SK-N-SH treated with all-trans-retinoic acid at 6 μM for 48 hours (cell line): ENCODE results near the gene GJA3.
A peak's percentile ranks its signal among the peaks of the same experiment; 100 is the strongest.

ENCODE experiments used
- ATAC-seq: fragments of 200-7000 bp; cut with Tn5 transposase; 3 replicates; pipeline ENCODE4 v1.9.1; 2020; ENCODE audit warnings: mild to moderate bottlenecking, moderate library complexity
- ARNTL ChIP-seq: fragments of 450-650 bp; formaldehyde crosslinking; IDR thresholded peaks from 2 replicates; pipeline ENCODE4 v1.5.0; 2020; ENCODE audit warnings: low read depth, mild to moderate bottlenecking, moderate library complexity, borderline replicate concordance
- BACH2 ChIP-seq: fragments of 250-450 bp; sonication (Bioruptor Pico); IDR thresholded peaks from 2 replicates; pipeline ENCODE4 v1.9.0; 2021; ENCODE audit warnings: mild to moderate bottlenecking, borderline replicate concordance
- CREB5 ChIP-seq: fragments of 250-450 bp; sonication (Bioruptor Pico); IDR thresholded peaks from 2 replicates; pipeline ENCODE4 v1.5.1; 2020; ENCODE audit warnings: low read depth, mild to moderate bottlenecking, moderate library complexity
- CSDC2 ChIP-seq: fragments of 250-450 bp; sonication (Bioruptor Pico); IDR thresholded peaks from 2 replicates; pipeline ENCODE4 v1.5.0; 2020; ENCODE audit warnings: mild to moderate bottlenecking, moderate library complexity
- CSRNP3 ChIP-seq: fragments of 250-450 bp; sonication (Bioruptor Pico); IDR thresholded peaks from 2 replicates; pipeline ENCODE4 v1.5.1; 2021; ENCODE audit warnings: mild to moderate bottlenecking, moderate library complexity
- GLIS3 ChIP-seq: fragments of 250-450 bp; sonication (Bioruptor Pico); IDR thresholded peaks from 2 replicates; pipeline ENCODE4 v1.5.0; 2020; ENCODE audit warnings: mild to moderate bottlenecking, moderate library complexity
- ISL1 ChIP-seq: fragments of 250-450 bp; sonication (Bioruptor Pico); IDR thresholded peaks from 2 replicates; pipeline ENCODE4 v2.1.2; 2022; ENCODE audit warnings: mild to moderate bottlenecking, moderate library complexity
- PATZ1 ChIP-seq: fragments of 250-450 bp; sonication (Bioruptor Pico); IDR thresholded peaks from 2 replicates; pipeline ENCODE4 v1.8.0; 2020; ENCODE audit warnings: mild to moderate bottlenecking, moderate library complexity, borderline replicate concordance
- PPARA ChIP-seq: fragments of 250-450 bp; sonication (Bioruptor Pico); IDR thresholded peaks from 2 replicates; pipeline ENCODE4 v1.5.0; 2020; ENCODE audit warnings: mild to moderate bottlenecking, borderline replicate concordance
- RARB ChIP-seq: fragments of 250-450 bp; sonication (Bioruptor Pico); IDR thresholded peaks from 2 replicates; pipeline ENCODE4 v1.8.0; 2021; ENCODE audit warnings: mild to moderate bottlenecking, moderate library complexity
- SNAI2 ChIP-seq: fragments of 250-450 bp; sonication (Bioruptor Pico); IDR thresholded peaks from 2 replicates; pipeline ENCODE4 v1.5.0; 2020; ENCODE audit warnings: mild to moderate bottlenecking, moderate library complexity
- TCF4 ChIP-seq: fragments of 250-450 bp; sonication (Bioruptor Pico); IDR thresholded peaks from 2 replicates; pipeline ENCODE4 v1.8.0; 2021; ENCODE audit warnings: mild to moderate bottlenecking, moderate library complexity, borderline replicate concordance
- TOX ChIP-seq: fragments of 250-450 bp; sonication (Bioruptor Pico); IDR thresholded peaks from 2 replicates; pipeline ENCODE4 v1.8.0; 2021; ENCODE audit warnings: mild to moderate bottlenecking, moderate library complexity, borderline replicate concordance
- TSHZ2 ChIP-seq: fragments of 250-450 bp; sonication (Bioruptor Pico); IDR thresholded peaks from 2 replicates; pipeline ENCODE4 v1.5.0; 2020; ENCODE audit warnings: mild to moderate bottlenecking, moderate library complexity
- ZC3H10 ChIP-seq: fragments of 250-450 bp; sonication (Bioruptor Pico); IDR thresholded peaks from 2 replicates; pipeline ENCODE4 v1.5.1; 2021; ENCODE audit warnings: mild to moderate bottlenecking, moderate library complexity
- ZFP3 ChIP-seq: fragments of 250-450 bp; sonication (Bioruptor Pico); IDR thresholded peaks from 2 replicates; pipeline ENCODE4 v1.5.0; 2020; ENCODE audit warnings: mild to moderate bottlenecking, moderate library complexity
- ZFP30 ChIP-seq: fragments of 450-650 bp; formaldehyde crosslinking; IDR thresholded peaks from 2 replicates; pipeline ENCODE4 v1.5.0; 2022; ENCODE audit warnings: mild to moderate bottlenecking, moderate library complexity
- ZNF565 ChIP-seq: fragments of 450-650 bp; formaldehyde crosslinking; conservative IDR thresholded peaks from 2 replicates; pipeline ENCODE4 v1.5.0; 2020; ENCODE audit warnings: low read depth, mild to moderate bottlenecking, moderate library complexity
- ZNF8 ChIP-seq: fragments of 450-650 bp; formaldehyde crosslinking; IDR thresholded peaks from 2 replicates; pipeline ENCODE4 v1.5.0; 2020; ENCODE audit warnings: mild to moderate bottlenecking, moderate library complexity

Gene GJA3

GRCh38 chr13:20197361-20197834 is 36.5 kb upstream of the GJA3 start:
- TF ChIP-seq ARNTL (no peak), ZFP3 (CRISPR knock-in tag) (no peak), TSHZ2 (CRISPR knock-in tag) (no peak), GLIS3 (no peak), ISL1 (CRISPR knock-in tag) (no peak), ZFP30 (CRISPR knock-in tag) (no peak), BACH2 (CRISPR knock-in tag) (no peak), CSDC2 (CRISPR knock-in tag) (no peak), CREB5 (CRISPR knock-in tag) (no peak), ZNF8 (CRISPR knock-in tag) (no peak), TOX (CRISPR knock-in tag) (no peak), ZC3H10 (CRISPR knock-in tag) (no peak), RARB (CRISPR knock-in tag) (no peak), TCF4 (no peak), SNAI2 (CRISPR knock-in tag) (no peak), ZNF565 (CRISPR knock-in tag) (no peak), CSRNP3 (CRISPR knock-in tag) (no peak), PATZ1 (CRISPR knock-in tag) (no peak)
- peak; percentile 59 for ATAC-seq

GRCh38 chr13:20195801-20196200 is 34.9 kb upstream of the GJA3 start:
- ATAC-seq: no peak

More at GRCh38 chr13:20195801-20196200, 34.9 kb upstream of the GJA3 start:
- TF ChIP-seq ZNF565 (CRISPR knock-in tag): no peak
- TF ChIP-seq ZC3H10 (CRISPR knock-in tag): no peak
- TF ChIP-seq ARNTL: no peak
- TF ChIP-seq CSDC2 (CRISPR knock-in tag): no peak
- no peak for TF ChIP-seq ISL1 (CRISPR knock-in tag)
- TF ChIP-seq ZNF8 (CRISPR knock-in tag): no peak
- no peak for TF ChIP-seq TSHZ2 (CRISPR knock-in tag)
- no peak for TF ChIP-seq ZFP30 (CRISPR knock-in tag)
- TF ChIP-seq TCF4: no peak
- TF ChIP-seq PPARA: no peak
